Cerebellar cortex (tissue), 1 donor: ENCODE data around the gene GIMAP8.
"Not testable (repeated sequence)": the region's sequence is repeated elsewhere in the genome, so short reads cannot be mapped to it uniquely, and the experiment has no call there.

Experiments used
- DNase-seq: peaks from one replicate; pipeline ENCODE4 v3.0.0-alpha.2; 2015; ENCODE audit warnings: low spot score

Gene GIMAP8

GRCh38 chr7:150435390-150436073, 14.9 kb upstream of the GIMAP8 start:
- no peak for DNase-seq

- DNase-seq: no peak
Measured at GRCh38 chr7:150439967-150440366, 10.5 kb upstream of the GIMAP8 start.

- DNase-seq: no peak
Measured at GRCh38 chr7:150441524-150441923, 8.9 kb upstream of the GIMAP8 start.

GRCh38 chr7:150442811-150443210, 7.6 kb upstream of the GIMAP8 start:
- DNase-seq: no peak

- DNase-seq: no peak
Measured at GRCh38 chr7:150443793-150444540, 6.5 kb upstream of the GIMAP8 start.

GRCh38 chr7:150444674-150445365, 5.6 kb upstream of the GIMAP8 start:
- no peak for DNase-seq

- DNase-seq: no peak
Measured at GRCh38 chr7:150446288-150446938, 4.0 kb upstream of the GIMAP8 start.

- DNase-seq: no peak
Measured at GRCh38 chr7:150447966-150448788, 2.3 kb upstream of the GIMAP8 start.

GRCh38 chr7:150448789-150449147, 1.7 kb upstream of the GIMAP8 start:
- peak; percentile 59 for DNase-seq

- DNase-seq: no peak
Measured at GRCh38 chr7:150449206-150449952, 1.1 kb upstream of the GIMAP8 start.

GRCh38 chr7:150451097-150451793, 815 bp downstream of the GIMAP8 start:
- no peak for DNase-seq

- DNase-seq: no peak
Measured at GRCh38 chr7:150451833-150452461, 1.5 kb downstream of the GIMAP8 start.

GRCh38 chr7:150453181-150453580, 2.8 kb downstream of the GIMAP8 start:
- DNase-seq: no peak

GRCh38 chr7:150453892-150454291, 3.5 kb downstream of the GIMAP8 start:
- no peak for DNase-seq

GRCh38 chr7:150457064-150457463, 6.6 kb downstream of the GIMAP8 start:
- DNase-seq: not testable (repeated sequence)

- no peak for DNase-seq
Measured at GRCh38 chr7:150458235-150458634, 7.8 kb downstream of the GIMAP8 start.

GRCh38 chr7:150458756-150459155, 8.3 kb downstream of the GIMAP8 start:
- no peak for DNase-seq

GRCh38 chr7:150461520-150461919, 11.1 kb downstream of the GIMAP8 start:
- no peak for DNase-seq

GRCh38 chr7:150462413-150462812, 12.0 kb downstream of the GIMAP8 start:
- DNase-seq: no peak

GRCh38 chr7:150463461-150463860, 13.0 kb downstream of the GIMAP8 start:
- no peak for DNase-seq
